H1 (cell line): Measurements from ENCODE around the gene CMTM2.

Experiments used
- ATF2 ChIP-seq: IDR thresholded peaks from 2 replicates; pipeline ENCODE4 v1.6.1; 2012; ENCODE audit warnings: low read length, inconsistent platforms
- EP300 ChIP-seq, 2 experiments: IDR thresholded peaks; 1 replicate in 1 of 2; 2 replicates in 1 of 2; pipeline ENCODE4 v1.6.1; 2011 to 2012; ENCODE audit warnings: low read depth in 2 of 2, low read length in 2 of 2, mild to moderate bottlenecking in 2 of 2, borderline replicate concordance in 1 of 2, inconsistent platforms in 1 of 2, moderate library complexity in 1 of 2
- EZH2 ChIP-seq: fragments of 200-600 bp; sonication (generic); IDR thresholded peaks from 2 replicates; pipeline ENCODE4 v1.7.1; 2012; ENCODE audit warnings: low read depth, mild to moderate bottlenecking, moderate library complexity, low read length, inconsistent platforms; ENCODE audit not compliant: severe bottlenecking
- FOSL1 ChIP-seq: IDR thresholded peaks from 2 replicates; pipeline ENCODE4 v1.6.1; 2011; ENCODE audit warnings: mild to moderate bottlenecking, low read depth, low read length, moderate library complexity; ENCODE audit not compliant: insufficient read depth
- JUND ChIP-seq: IDR thresholded peaks from 2 replicates; pipeline ENCODE4 v1.6.1; 2011; ENCODE audit warnings: mild to moderate bottlenecking, improper control_type of control experiment, low read length
- KDM1A ChIP-seq: fragments of 200-600, 300-600 bp; sonication (generic); IDR thresholded peaks from 2 replicates; pipeline ENCODE4 v1.7.1; 2016; ENCODE audit warnings: mild to moderate bottlenecking, low read length, borderline replicate concordance
- POLR2A ChIP-seq, 2 experiments: IDR thresholded peaks; 1 replicate in 1 of 2; 2 replicates in 1 of 2; pipeline ENCODE4 v1.6.1; 2011; ENCODE audit warnings: low read depth in 2 of 2, low read length in 2 of 2, mild to moderate bottlenecking in 2 of 2; ENCODE audit errors: control extremely low read depth in 1 of 2
- POLR2AphosphoS5 ChIP-seq: IDR thresholded peaks from 2 replicates; pipeline ENCODE4 v1.6.1; 2011; ENCODE audit warnings: low read depth, low read length
- RAD21 ChIP-seq, 2 experiments: IDR thresholded peaks in 1 of 2; conservative IDR thresholded peaks in 1 of 2; 2 replicates each; pipeline ENCODE4 v1.6.1; 2011; ENCODE audit warnings: low read depth in 2 of 2, low read length in 2 of 2, improper control_type of control experiment in 1 of 2, inconsistent platforms in 1 of 2, mild to moderate bottlenecking in 1 of 2, moderate library complexity in 1 of 2
- SUZ12 ChIP-seq: fragments of 200-600 bp; sonication (generic); IDR thresholded peaks from 2 replicates; pipeline ENCODE4 v1.6.1; 2012; ENCODE audit warnings: mild to moderate bottlenecking, inconsistent platforms, low read length, moderate library complexity, mixed read lengths
- TAF1 ChIP-seq: IDR thresholded peaks from 2 replicates; pipeline ENCODE4 v1.6.1; 2011; ENCODE audit warnings: mild to moderate bottlenecking, low read depth, low read length
- YY1 ChIP-seq: IDR thresholded peaks from 2 replicates; pipeline ENCODE4 v1.6.1; 2011; ENCODE audit warnings: low read depth, mild to moderate bottlenecking, low read length
- ZNF274 ChIP-seq: IDR thresholded peaks from 2 replicates; pipeline ENCODE4 v1.7.0; 2012; ENCODE audit warnings: low read length, borderline replicate concordance; ENCODE audit errors: extremely low read depth
- TF ChIP-seq, protein P1 (sequence below), 3 experiments: IDR thresholded peaks; 1 replicate in 2 of 3; 2 replicates in 1 of 3; pipeline versions ENCODE4 v1.5.1 to v1.6.1; 2011; ENCODE audit warnings: low read length in 3 of 3, mild to moderate bottlenecking in 3 of 3, inconsistent platforms in 2 of 3, low read depth in 1 of 3, moderate library complexity in 1 of 3; ENCODE audit not compliant: insufficient read depth in 1 of 3; ENCODE audit errors: control extremely low read depth in 1 of 3

DNA sequence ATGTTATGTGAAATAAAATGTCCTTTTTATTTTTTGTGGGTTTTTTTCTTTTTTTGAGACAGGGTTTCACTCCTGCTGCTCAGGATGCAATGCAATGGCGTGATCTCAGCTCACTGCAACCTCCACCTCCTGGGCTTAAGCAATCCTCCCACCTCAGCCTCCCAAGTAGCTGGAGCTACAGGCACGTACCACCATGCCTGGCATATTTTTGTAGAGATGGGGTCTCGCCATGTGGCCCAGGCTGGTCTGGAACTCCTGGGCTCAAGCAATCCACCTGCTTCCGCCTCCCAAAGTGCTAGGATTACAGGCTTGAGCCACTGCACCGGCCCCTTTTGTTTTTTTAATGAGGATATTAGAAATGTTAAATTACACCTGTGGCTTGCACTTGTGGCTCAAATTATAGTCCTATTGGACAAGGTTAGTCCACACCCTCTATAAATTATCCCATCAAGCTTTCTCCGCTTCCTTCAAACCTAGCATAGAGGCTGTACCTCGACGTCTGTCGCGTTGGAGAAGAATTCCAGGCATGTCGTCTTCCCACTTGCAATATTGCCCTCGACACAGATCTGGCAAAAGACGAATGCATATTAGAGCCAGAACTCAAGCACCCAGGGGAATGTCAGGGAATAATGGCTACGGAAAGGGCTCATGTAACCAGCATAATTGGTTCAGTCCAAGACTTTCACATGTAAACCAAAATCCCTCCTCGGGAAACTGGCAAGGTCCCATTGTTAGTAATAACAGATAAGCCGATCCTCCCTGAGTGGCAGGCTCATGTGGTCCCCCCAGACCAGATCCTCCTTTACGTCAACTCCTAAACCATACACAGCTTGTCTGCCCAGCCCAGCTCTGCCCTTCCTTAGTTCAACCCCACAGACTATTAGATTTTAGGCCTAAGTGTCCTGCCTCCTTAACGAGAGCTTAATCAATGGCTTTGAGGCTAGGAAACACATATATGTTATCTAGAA lies 37.6 kb upstream of the CMTM2 start:
- TF ChIP-seq, protein P1, sequence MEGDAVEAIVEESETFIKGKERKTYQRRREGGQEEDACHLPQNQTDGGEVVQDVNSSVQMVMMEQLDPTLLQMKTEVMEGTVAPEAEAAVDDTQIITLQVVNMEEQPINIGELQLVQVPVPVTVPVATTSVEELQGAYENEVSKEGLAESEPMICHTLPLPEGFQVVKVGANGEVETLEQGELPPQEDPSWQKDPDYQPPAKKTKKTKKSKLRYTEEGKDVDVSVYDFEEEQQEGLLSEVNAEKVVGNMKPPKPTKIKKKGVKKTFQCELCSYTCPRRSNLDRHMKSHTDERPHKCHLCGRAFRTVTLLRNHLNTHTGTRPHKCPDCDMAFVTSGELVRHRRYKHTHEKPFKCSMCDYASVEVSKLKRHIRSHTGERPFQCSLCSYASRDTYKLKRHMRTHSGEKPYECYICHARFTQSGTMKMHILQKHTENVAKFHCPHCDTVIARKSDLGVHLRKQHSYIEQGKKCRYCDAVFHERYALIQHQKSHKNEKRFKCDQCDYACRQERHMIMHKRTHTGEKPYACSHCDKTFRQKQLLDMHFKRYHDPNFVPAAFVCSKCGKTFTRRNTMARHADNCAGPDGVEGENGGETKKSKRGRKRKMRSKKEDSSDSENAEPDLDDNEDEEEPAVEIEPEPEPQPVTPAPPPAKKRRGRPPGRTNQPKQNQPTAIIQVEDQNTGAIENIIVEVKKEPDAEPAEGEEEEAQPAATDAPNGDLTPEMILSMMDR (IDR thresholded peaks at IDR 0.05; ENCODE audit: control extremely low read depth in 1 of 3, insufficient read depth in 1 of 3, low read depth in 1 of 3, low read length in 3 of 3), result no peak
- TF ChIP-seq TAF1, result no peak
- TF ChIP-seq POLR2A (IDR thresholded peaks at IDR 0.05; ENCODE audit: control extremely low read depth in 1 of 2, low read depth in 2 of 2, low read length in 2 of 2), result no peak
- TF ChIP-seq SUZ12, result no peak
- no peak for TF ChIP-seq FOSL1
- TF ChIP-seq KDM1A, result no peak
- TF ChIP-seq YY1, result no peak
- TF ChIP-seq ATF2, result no peak
- no peak for TF ChIP-seq EP300 (IDR thresholded peaks at IDR 0.05; ENCODE audit: borderline replicate concordance in 1 of 2, low read depth in 2 of 2, low read length in 2 of 2)
- TF ChIP-seq RAD21 (IDR thresholded peaks at IDR 0.05 in 1 of 2, conservative IDR thresholded peaks at IDR 0.05 in 1 of 2; ENCODE audit: low read depth in 2 of 2, low read length in 2 of 2), result no peak
- no peak for TF ChIP-seq JUND
- TF ChIP-seq EZH2, result no peak
- TF ChIP-seq POLR2AphosphoS5, result no peak
- TF ChIP-seq ZNF274, result no peak
